HUDEP-2 (cell line): ENCODE measurements around the gene PDE8A.
"Not testable (repeated sequence)": the region's sequence is repeated elsewhere in the genome, so short reads cannot be mapped to it uniquely, and the experiment has no call there.

Experiments
- DNase-seq, 76 experiments: peaks; one replicate each; lab custom pipeline; 2025; ENCODE audit not compliant: unreplicated experiment in 76 of 76; lab: John Stamatoyannopoulos, UW

The PDE8A gene

DNA sequence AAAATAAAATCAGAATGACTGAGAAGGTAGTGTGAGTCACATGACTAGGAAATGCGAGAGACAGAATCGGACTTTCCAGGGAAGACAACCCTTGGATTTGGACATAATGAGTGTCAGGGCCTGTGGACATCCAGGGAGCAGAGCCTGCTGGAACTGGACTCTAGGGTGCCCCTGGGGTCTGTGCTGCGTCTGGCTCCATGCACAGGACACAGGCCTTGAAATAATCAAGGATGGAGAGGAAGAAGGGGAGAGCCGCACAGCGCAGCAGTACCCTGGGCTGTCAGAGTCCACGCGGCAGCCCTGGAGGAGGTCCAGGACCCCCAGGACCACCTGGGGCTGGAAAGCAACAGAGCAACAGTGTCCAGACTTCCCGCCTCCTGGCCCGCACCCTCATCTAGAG is 173.7 kb downstream of the PDE8A start:
- no peak for DNase-seq

DNA sequence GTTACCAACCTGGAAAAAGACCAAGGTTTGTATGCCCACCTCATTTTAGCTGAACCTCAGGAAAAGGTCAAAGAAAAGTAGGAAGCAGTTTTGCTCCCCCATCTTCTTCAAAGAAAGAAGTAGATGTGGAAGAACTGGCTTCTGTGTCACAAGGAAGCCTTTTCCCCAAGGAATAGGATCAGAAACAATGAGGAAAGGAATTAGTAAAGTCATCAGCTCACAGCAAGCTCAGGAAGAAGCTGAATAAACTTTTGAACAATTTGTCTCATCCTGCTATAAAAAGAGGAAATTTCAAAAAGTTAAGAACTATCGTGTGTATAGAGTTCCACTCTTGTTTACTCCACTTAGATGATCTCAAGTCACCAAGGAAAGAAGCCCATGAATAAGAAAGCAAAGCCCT is 174.2 kb downstream of the PDE8A start:
- no peak for DNase-seq

DNA sequence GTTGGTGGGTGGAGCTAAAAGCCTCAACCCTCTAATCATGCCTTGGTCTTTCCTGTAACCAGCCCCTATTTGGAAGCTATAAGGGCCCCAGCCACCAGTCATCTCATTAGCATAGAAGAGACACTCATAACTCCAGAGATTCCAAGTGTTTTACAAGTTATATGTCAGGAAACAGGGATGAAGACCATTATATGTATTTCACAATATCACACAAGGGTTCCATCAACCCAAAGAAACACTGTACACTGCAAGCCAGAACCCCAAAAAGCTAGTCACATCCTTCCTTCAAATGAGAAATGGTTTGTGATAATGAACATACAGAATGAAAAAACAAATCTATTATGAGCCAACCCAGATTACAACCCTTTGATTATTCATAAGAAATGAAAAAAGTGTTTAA is 175.7 kb downstream of the PDE8A start:
- DNase-seq = no peak

DNA sequence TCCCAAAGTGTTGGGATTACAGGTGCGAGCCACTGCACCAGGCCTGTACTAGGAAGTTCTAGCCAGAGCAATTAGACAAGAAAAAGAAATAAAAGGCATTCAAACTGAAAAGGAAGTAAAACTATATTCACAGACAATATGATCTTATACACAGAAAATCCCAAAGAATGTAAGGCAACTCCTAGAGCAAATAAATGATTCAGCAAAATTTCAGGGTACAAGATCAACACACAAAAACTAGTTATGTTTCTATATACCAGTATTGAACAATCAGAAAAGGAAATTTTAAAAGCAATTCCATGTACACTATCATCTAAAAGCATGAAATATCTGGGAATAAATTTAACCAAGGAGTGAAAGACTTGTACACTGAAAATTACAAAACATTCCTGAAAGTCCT is 180.6 kb downstream of the PDE8A start:
- no peak for DNase-seq

DNA sequence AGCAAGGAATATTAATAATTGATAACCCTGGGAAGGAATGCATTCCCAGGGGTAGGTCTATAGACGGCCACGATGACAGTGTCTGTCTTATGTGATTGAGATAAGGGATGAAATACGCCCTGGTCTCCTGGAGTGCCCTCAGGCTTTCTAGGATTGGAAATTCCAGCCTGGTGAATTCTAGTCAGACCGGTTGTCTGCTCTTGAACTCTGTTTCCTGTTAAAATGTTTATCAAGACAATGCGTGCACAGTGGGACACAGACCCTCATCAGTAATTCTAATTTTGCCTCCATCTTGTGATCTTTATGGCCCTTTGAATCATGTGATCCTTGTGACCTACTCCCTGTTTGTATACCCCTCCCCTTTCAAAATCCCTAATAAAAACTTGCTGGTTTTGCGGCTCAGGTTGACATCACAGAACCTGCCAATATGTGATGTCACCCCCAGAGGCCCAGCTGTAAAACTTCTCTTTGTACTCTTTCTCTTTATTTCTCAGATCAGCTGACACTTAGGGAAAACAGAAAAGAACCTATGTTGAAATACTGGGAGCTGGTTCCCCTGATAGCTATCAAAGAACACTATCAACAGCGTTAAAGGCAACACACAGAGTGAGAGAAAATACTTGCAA is 183.3 kb downstream of the PDE8A start:
- no peak for DNase-seq

DNA sequence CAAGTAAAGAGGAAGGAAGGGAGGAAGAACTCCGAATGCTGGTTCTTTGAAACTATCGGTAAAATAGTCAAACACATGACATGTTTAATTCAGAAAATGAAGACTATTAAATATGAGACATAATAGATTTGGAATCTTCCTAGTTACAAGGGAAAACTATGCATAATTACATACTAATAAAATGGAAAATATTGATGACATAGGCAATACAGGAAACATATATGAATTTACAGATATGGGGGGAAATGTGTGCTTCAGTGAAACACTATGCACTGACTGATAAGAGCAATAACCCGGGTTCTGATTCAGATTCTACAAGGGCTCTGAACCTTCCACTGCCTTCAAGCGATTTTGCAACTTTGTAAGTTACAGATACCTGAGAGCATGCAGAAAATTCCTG is 185.9 kb downstream of the PDE8A start:
- no peak for DNase-seq

DNA sequence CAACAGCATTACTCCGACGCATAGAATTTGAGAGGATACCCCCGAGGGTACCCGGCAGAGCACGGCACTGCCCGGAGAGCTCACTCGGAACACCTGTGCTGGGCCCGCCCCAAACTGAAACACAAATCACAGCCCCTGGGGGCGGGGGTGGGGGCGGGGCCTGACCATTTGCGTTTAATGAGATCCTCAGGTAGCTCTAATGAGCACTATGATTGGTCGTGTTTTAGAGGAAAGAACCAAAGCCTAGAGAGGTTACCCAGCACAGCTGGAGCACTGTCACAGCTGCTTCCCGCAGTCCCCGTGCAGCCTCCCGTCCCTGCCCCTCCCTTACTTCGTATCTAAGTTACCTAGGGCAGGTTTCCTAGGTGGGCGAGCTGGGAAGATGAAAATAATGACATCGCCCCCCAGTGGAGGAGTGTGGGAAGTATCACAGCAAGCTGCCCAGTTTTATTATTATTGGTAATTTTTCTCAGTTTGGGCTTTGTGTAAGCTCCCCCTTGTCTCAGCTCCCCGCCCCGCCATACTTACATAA is 187.1 kb downstream of the PDE8A start:
- DNase-seq = peak in 5 of 76 experiments; percentile 4 to 27 (median 6)

DNA sequence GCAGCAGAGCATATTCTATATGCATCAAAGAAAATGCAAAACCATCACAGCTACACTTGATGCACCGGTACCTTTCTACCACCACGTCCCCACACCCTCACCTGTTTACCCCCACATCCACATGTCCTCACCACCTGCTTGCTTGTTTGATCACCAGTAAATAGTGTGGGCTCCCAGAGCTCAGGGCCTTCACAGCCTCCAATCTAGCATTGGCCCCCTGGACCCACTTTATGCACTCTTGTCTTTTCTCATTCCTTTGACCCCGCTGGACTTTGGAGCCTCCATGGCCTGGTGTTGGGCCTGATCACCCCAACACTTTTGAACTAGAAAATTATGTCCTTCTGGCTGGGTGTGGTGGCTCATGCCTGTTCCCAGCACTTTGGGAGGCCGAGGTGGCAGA is 190.1 kb downstream of the PDE8A start:
- no peak for DNase-seq

DNA sequence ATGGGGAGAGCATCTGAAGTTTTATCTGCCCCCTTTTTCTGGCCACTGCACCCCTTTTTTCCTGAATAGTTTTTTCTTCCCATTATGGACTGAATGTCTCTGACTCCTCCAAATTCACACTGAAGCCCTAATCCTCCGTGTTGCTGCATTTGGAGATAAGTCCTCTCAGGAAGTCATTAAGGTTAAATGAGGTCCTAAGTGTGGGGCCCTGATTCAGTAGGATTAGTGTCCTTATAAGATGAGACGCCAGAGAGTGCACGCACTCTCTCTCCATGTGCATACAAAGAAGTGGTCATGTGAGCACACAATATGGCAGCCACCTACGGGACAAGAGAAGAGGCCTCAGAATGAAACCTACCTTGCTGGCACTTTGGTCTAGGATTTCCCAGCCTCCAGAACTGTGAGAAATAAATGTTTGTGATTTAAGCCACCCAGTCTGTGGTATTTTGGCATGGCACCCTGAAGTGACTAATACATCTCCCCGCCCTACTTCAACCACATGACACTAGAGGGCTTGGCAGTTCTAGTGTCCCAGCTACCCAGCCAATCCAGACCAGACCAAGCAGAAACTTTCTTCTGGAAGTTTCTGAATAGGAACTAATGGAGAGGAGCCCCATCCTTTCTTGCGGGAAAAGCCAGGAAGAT is 191.3 kb downstream of the PDE8A start:
- no peak for DNase-seq

DNA sequence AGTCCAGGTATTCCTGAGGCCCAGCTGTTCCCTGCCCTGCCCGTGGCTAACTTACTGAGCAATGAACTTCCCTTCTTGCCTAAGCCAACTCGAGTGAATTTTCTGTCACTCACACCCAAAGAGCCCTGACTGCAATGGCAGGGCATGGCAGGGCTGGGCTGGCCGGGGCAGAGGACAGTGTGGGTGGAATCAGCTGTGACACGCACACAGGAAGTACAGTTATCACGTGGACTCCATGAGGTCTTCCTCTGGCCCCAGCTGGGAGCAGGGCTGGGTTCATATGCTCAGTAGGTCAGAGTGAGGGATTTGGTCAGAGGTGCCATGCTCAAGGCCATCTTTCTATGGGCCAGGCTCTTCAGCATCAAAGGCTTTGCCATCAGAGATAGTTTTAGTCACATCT is 192.0 kb downstream of the PDE8A start:
- DNase-seq = not testable (repeated sequence)

DNA sequence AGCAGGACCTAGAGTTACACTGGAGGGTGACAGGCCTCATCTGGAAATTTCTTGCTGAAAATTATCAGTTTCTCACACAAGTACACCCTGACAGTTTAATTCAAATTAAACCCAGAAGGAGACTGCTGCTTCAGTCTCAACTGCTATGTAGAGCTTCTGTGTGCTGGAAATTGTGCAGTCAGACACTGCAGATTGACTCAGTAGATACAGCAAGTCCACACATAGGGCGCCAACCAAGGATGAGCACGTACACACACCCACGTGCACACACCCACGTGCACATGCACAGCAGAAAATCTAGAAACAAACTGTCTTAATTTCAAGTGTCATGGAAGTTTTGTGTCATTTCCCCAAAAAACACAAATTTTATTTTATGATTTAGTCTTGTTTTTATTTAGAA is 192.9 kb downstream of the PDE8A start:
- DNase-seq = peak in 3 of 76 experiments; percentile 2 to 7 (median 4)

DNA sequence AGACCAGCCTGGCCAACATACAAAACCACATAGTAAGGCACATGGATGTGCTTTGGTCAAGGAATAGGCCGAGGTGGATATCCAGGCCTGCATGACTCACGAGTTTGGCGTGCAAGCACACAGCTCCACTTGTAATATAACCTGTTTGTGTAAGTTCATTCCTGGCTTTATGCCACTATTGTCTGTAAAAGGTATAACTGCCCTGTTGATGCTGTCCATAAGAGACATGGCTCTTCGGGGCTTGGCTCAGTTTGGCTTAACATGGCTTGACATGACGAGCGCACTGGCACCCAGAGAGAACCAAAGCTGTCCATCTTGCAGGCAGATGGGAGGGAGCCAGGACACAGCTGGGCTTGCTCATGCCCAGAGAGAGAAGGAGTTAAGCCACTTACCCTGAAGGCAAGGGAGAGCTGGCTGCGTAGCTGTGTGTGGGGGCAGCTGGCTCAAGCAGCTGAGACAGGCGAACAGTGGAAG is 195.4 kb downstream of the PDE8A start:
- DNase-seq = not testable (repeated sequence)

DNA sequence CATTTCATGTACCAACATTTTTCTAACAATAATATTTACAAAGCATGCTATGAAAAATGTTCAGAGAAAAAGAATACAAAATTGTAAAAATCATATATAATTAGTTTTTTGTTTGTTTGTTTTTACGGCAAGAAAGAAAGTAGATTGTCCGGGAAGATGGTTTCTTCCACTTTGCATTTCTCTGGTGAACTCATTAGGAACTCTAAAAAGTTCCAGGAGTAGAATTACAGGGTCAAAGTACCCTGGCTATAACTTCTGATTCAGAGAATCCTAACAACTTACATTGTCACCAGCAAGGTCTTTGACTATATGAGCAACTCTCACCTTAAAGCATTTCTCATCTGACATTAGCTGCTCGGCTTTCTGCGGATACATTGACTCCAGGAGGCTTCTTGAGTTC is 196.7 kb downstream of the PDE8A start:
- DNase-seq = no peak

DNA sequence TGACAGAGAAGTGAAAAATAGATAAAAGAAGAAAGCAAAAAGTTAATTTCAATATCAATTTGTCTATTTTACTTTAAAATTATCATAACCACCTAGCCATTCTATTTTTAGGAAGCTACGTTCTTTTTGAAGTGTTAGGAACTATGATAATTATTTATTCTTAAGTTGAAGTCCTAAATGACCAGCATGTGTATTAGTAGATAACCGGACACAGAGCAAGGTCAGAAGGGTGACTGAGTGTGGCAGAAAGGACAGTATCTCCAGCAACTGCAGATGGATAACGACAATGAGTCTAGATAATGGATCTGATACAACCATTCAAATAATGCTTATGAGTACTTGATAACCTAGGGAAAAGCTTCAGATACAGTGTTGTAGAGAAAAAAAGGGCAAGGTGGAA is 198.0 kb downstream of the PDE8A start:
- no peak for DNase-seq

DNA sequence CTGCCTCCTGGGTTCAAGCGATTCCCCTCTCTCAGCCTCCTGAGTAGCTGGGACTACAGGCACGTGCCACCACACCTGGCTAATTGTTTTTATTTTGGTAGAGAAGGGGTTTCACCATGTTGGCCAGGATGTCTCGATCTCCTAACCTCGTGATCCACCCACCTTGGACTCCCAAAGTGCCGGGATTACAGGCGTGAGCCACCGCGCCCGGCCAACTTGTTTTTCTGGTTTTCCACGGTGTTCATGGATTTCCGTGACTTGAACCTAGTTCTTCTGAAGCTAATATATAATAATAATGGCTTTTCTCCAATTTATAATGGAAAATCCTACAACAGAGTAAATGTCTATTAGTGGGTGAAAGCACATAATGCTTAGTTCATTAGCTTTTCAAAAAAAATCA is 203.7 kb downstream of the PDE8A start:
- DNase-seq = not testable (repeated sequence)

DNA sequence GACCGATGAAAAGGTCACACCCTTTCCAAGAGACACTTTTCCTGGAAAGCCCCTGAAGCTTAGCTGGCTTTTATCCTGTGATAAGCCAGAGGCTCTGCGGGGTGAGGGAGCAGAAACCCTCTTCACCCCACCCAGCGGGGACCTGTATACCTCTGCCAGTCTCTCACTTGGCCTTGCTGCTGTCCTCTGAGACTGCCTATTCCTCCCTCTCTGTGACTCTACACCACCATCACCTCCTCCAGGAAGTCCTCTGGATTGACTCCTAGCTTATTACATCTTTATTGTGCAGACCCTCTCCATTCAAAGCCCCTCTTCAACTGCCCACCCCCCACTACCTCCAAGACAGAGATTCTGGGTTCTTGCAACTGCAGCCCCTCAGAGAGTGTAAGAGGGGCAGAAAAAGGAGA is 206.5 kb downstream of the PDE8A start:
- peak in 68 of 76 experiments; percentile 2 to 82 (median 42) for DNase-seq
